Liver (tissue), 9 donors: ENCODE measurements around the gene GASK1B. TPM values are rescaled to one million over a fixed set of nuclear protein-coding genes. Genes with fewer than 3 reads are reported as not detected.

Experiments used
- DNase-seq: peaks from one replicate; pipeline ENCODE4 v3.0.0-alpha.2; 2017; ENCODE audit warnings: low spot score
- H3K27ac ChIP-seq, 2 donors: one replicate each; pipeline ENCODE4 v1.7.0; 2013; ENCODE audit warnings: inconsistent platforms in 2 of 2, low read length in 2 of 2, control low read depth in 1 of 2, low read depth in 1 of 2, mild to moderate bottlenecking in 1 of 2
- H3K27me3 ChIP-seq, 4 donors: one replicate each; pipeline versions ENCODE4 v1.6.1 to v1.7.0; 2013; ENCODE audit warnings: low read length in 3 of 4, inconsistent platforms in 1 of 4, mild to moderate bottlenecking in 1 of 4, moderate library complexity in 1 of 4; ENCODE audit not compliant: control insufficient read depth in 4 of 4, insufficient read depth in 4 of 4
- H3K36me3 ChIP-seq, 4 donors: one replicate each; pipeline versions ENCODE4 v1.6.1 to v1.7.0; 2013; ENCODE audit warnings: low read length in 3 of 4, mild to moderate bottlenecking in 3 of 4, low read depth in 1 of 4, moderate library complexity in 1 of 4; ENCODE audit not compliant: control insufficient read depth in 4 of 4, insufficient read depth in 3 of 4
- H3K4me1 ChIP-seq, 4 donors: one replicate each; pipeline versions ENCODE4 v1.6.1 to v1.7.0; 2013; ENCODE audit warnings: low read length in 3 of 4, mild to moderate bottlenecking in 3 of 4, moderate library complexity in 1 of 4; ENCODE audit not compliant: control insufficient read depth in 4 of 4, insufficient read depth in 4 of 4
- H3K4me3 ChIP-seq, 3 donors: one replicate each; pipeline versions ENCODE4 v1.6.1 to v1.7.0; 2013; ENCODE audit warnings: low read length in 3 of 3, control low read depth in 1 of 3, low read depth in 1 of 3, mild to moderate bottlenecking in 1 of 3
- H3K9ac ChIP-seq, 2 donors: one replicate each; pipeline ENCODE4 v1.7.0; 2013; ENCODE audit warnings: low read length in 2 of 2, mild to moderate bottlenecking in 2 of 2, moderate library complexity in 2 of 2, control low read depth in 1 of 2, low read depth in 1 of 2
- H3K9me3 ChIP-seq, 4 donors: one replicate each; pipeline versions ENCODE4 v1.6.1 to v1.7.0; 2013; ENCODE audit warnings: low read length in 3 of 4; ENCODE audit not compliant: control insufficient read depth in 4 of 4
- ATF3 ChIP-seq: IDR thresholded peaks from 2 replicates; pipeline ENCODE4 v1.6.1; 2016; ENCODE audit warnings: antibody characterized with exemption
- CTCF ChIP-seq: fragments of 150-350 bp; IDR thresholded peaks from 2 replicates; pipeline ENCODE4 v1.5.1; 2017; ENCODE audit warnings: improper control_type of control experiment, low read depth, low read length; ENCODE audit not compliant: missing input control
- EGR1 ChIP-seq, 2 donors: IDR thresholded peaks; 2 replicates each; pipeline ENCODE4 v1.6.1; 2016 to 2018; ENCODE audit warnings: antibody characterized with exemption in 2 of 2, low read depth in 2 of 2
- FOXA2 ChIP-seq: IDR thresholded peaks from 2 replicates; pipeline ENCODE4 v1.6.1; 2016; ENCODE audit warnings: antibody characterized with exemption
- GABPA ChIP-seq, 2 donors: IDR thresholded peaks in 1 of 2; conservative IDR thresholded peaks in 1 of 2; 2 replicates each; pipeline ENCODE4 v1.6.1; 2016; ENCODE audit warnings: antibody characterized with exemption in 2 of 2, mild to moderate bottlenecking in 1 of 2, moderate library complexity in 1 of 2
- HNF4G ChIP-seq: IDR thresholded peaks from 2 replicates; pipeline ENCODE4 v1.6.1; 2016; ENCODE audit warnings: antibody characterized with exemption
- JUND ChIP-seq, 2 donors: IDR thresholded peaks; 2 replicates each; pipeline ENCODE4 v1.6.1; 2016; ENCODE audit warnings: antibody characterized with exemption in 2 of 2
- MAX ChIP-seq: IDR thresholded peaks from 2 replicates; pipeline ENCODE4 v1.6.1; 2016; ENCODE audit warnings: antibody characterized with exemption
- NR2F2 ChIP-seq: IDR thresholded peaks from 2 replicates; pipeline ENCODE4 v1.6.1; 2016; ENCODE audit warnings: antibody characterized with exemption
- RAD21 ChIP-seq, 2 donors: IDR thresholded peaks; 2 replicates each; pipeline ENCODE4 v1.6.1; 2016; ENCODE audit warnings: antibody characterized with exemption in 2 of 2, mild to moderate bottlenecking in 2 of 2
- RXRA ChIP-seq, 2 donors: IDR thresholded peaks; 2 replicates each; pipeline ENCODE4 v1.6.1; 2017 to 2018; ENCODE audit warnings: antibody characterized with exemption in 2 of 2, mild to moderate bottlenecking in 1 of 2
- SP1 ChIP-seq: IDR thresholded peaks from 2 replicates; pipeline ENCODE4 v1.6.1; 2018; ENCODE audit warnings: antibody characterized with exemption, mild to moderate bottlenecking
- TAF1 ChIP-seq: conservative IDR thresholded peaks from 2 replicates; pipeline ENCODE4 v1.6.1; 2016; ENCODE audit warnings: antibody characterized with exemption, mild to moderate bottlenecking
- YY1 ChIP-seq: IDR thresholded peaks from 2 replicates; pipeline ENCODE4 v1.6.1; 2016; ENCODE audit warnings: antibody characterized with exemption, mild to moderate bottlenecking
- ZBTB33 ChIP-seq: IDR thresholded peaks from 2 replicates; pipeline ENCODE4 v1.6.1; 2016; ENCODE audit warnings: antibody characterized with exemption
- WGBS: extraction: QIAGEN DNeasy Blood & Tissue Kit; methylation state at CpG from one replicate; pipeline ENCODE4 v1.1.7; 2013; 5-methylcytosine and 5-hydroxymethylcytosine counted together
- polyA plus RNA-seq, 2 donors: library from polyadenylated mRNA; stranded (reverse) in 1 of 2; unstranded in 1 of 2; fragments of 200-250 nt in 1 of 2; fragments of >200 nt in 1 of 2; fragmentation: Nextera tagmentation in 1 of 2; extraction: Ambion mirVana in 1 of 2; gene quantifications; one replicate each; pipeline versions ENCODE4 v1.2.1 to v1.2.3, GENCODE V29; 2013 to 2015
- total RNA-seq, 2 donors: library from RNA; depleted of rRNA; stranded (reverse); fragments of >200 nt; gene quantifications; one replicate each; pipeline ENCODE4 v1.2.3, GENCODE V29; 2014
- TF ChIP-seq, protein P1 (sequence below): IDR thresholded peaks from 2 replicates; pipeline ENCODE4 v1.6.1; 2016; ENCODE audit warnings: antibody characterized with exemption, mild to moderate bottlenecking
- donor health status: healthy.
- donor health status: healthy.
- donor health status: healthy.
- donor health status: healthy.
- donor health status: healthy.

Gene GASK1B
- total and polyA plus RNA-seq, 4 donors: 1.3 to 8.2 (median 4.4) TPM

- H3K9me3 ChIP-seq: no peaks in the 10 kb centered on the region
- no peak overlapping the region for H3K9ac ChIP-seq
- WGBS: 85% methylated on average over 5 of the region's 5 CpGs
- H3K36me3 ChIP-seq: no peaks in the 10 kb centered on the region
- H3K4me1 ChIP-seq: peaks cover 0 to 8% (median 6%) of the 10 kb centered on the region in 4 donors
- no peaks in the 10 kb centered on the region for H3K27me3 ChIP-seq
- H3K27ac ChIP-seq: peak overlapping the region in 1 of 2 donors; percentile 30
- H3K4me3 ChIP-seq: no peak overlapping the region
- TF ChIP-seq, protein P1, sequence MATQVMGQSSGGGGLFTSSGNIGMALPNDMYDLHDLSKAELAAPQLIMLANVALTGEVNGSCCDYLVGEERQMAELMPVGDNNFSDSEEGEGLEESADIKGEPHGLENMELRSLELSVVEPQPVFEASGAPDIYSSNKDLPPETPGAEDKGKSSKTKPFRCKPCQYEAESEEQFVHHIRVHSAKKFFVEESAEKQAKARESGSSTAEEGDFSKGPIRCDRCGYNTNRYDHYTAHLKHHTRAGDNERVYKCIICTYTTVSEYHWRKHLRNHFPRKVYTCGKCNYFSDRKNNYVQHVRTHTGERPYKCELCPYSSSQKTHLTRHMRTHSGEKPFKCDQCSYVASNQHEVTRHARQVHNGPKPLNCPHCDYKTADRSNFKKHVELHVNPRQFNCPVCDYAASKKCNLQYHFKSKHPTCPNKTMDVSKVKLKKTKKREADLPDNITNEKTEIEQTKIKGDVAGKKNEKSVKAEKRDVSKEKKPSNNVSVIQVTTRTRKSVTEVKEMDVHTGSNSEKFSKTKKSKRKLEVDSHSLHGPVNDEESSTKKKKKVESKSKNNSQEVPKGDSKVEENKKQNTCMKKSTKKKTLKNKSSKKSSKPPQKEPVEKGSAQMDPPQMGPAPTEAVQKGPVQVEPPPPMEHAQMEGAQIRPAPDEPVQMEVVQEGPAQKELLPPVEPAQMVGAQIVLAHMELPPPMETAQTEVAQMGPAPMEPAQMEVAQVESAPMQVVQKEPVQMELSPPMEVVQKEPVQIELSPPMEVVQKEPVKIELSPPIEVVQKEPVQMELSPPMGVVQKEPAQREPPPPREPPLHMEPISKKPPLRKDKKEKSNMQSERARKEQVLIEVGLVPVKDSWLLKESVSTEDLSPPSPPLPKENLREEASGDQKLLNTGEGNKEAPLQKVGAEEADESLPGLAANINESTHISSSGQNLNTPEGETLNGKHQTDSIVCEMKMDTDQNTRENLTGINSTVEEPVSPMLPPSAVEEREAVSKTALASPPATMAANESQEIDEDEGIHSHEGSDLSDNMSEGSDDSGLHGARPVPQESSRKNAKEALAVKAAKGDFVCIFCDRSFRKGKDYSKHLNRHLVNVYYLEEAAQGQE: no peak
- TF ChIP-seq CTCF (no peak), RAD21 (IDR thresholded peaks at IDR 0.05) (no peak), ZBTB33 (no peak), FOXA2 (no peak), HNF4G (no peak), NR2F2 (no peak)
- no peak for DNase-seq
These were observed 36.3 kb upstream of the GASK1B start for GRCh38 chr4:158208963-158209640.

GRCh38 chr4:158203929-158204328 lies 31.1 kb upstream of the GASK1B start:
- 98% methylated on average over 3 of the region's 3 CpGs for WGBS
- DNase-seq: no peak
- no peak overlapping the region for H3K9ac ChIP-seq
- no peaks in the 10 kb centered on the region for H3K36me3 ChIP-seq
- H3K4me1 ChIP-seq: no peaks in the 10 kb centered on the region
- TF ChIP-seq NR2F2 (no peak), EGR1 (IDR thresholded peaks at IDR 0.05; ENCODE audit: low read depth in 2 of 2) (no peak), ZBTB33 (no peak), RXRA (IDR thresholded peaks at IDR 0.05) (no peak), SP1 (no peak), JUND (IDR thresholded peaks at IDR 0.05) (no peak), RAD21 (IDR thresholded peaks at IDR 0.05) (no peak), TAF1 (no peak), MAX (no peak), HNF4G (no peak), GABPA (IDR thresholded peaks at IDR 0.05 in 1 of 2, conservative IDR thresholded peaks at IDR 0.05 in 1 of 2) (no peak), FOXA2 (no peak), CTCF (no peak), ATF3 (no peak), YY1 (no peak)
- H3K4me3 ChIP-seq: no peak overlapping the region
- H3K9me3 ChIP-seq: no peaks in the 10 kb centered on the region
- H3K27ac ChIP-seq: no peak overlapping the region
- H3K27me3 ChIP-seq: no peaks in the 10 kb centered on the region
